ENCODE measurements around the gene SPATA6L. TPM values are rescaled to one million over a fixed set of nuclear protein-coding genes. Genes with fewer than 3 reads are reported as not detected.
A peak's percentile ranks its signal among the peaks of the same experiment; 100 is the strongest.
"Not testable (repeated sequence)": the region's sequence is repeated elsewhere in the genome, so short reads cannot be mapped to it uniquely, and the experiment has no call there.

The SPATA6L gene
- total RNA-seq, 1 donor from 2014 or later: 7.3 TPM

GRCh38 chr9:4677392-4677791, 11.1 kb upstream of the SPATA6L start:
- no peak for DNase-seq (ENCODE audit: low read depth)

GRCh38 chr9:4674783-4675182, 8.5 kb upstream of the SPATA6L start:
- peak; percentile 96 for DNase-seq (ENCODE audit: low read depth)

GRCh38 chr9:4671737-4672136, 5.5 kb upstream of the SPATA6L start:
- DNase-seq (ENCODE audit: low read depth): no peak

DNA sequence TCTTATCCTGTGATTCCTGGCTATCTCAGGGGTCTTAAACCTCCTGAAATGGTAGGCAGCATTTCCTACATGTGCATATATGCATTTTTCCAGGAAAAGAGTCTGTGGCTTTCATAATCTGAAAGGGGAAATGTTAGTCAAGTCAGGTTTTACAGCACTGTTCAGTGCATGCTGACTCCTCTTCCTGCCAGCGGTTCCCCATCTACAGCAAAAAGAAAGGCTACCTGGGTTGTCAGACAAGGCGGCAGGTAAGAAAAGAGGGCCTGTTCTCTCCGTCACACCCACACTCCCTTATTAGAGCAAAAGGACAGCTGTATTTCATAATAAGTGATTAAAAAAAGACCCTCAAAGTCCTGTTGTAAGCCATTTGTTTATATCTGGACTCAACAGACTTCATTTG, 4.3 kb upstream of the SPATA6L start:
- DNase-seq (ENCODE audit: low read depth): no peak

GRCh38 chr9:4669890-4670289, 3.6 kb upstream of the SPATA6L start:
- no peak for DNase-seq (ENCODE audit: low read depth)

DNA sequence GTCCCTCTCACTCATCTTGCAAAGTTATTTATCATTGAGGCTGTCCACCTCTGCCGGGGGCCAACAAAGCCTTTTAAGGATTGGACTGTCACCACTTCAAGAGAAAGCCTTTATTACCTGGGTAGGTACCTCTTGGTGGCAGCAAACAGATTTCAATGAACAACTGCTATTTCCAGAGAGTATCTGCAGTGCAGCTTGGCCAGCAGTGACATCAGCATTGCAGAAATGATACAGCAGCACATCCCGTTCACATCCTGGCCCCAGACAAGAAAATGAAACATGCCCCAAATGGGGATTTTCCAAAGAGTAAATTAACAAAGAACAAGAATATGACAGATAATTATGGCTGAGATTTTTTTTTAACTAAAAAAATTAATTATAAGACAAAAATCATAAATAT, 2.3 kb upstream of the SPATA6L start:
- DNase-seq (ENCODE audit: low read depth): no peak

- DNase-seq (ENCODE audit: low read depth): no peak
These were observed 1.4 kb upstream of the SPATA6L start for GRCh38 chr9:4667681-4668080.

- DNase-seq (ENCODE audit: low read depth): peak; percentile 80
These were observed 923 bp downstream of the SPATA6L start for GRCh38 chr9:4665357-4665756.

- DNase-seq (ENCODE audit: low read depth): no peak
These were observed 2.3 kb downstream of the SPATA6L start for GRCh38 chr9:4663956-4664355.

- peak; percentile 20 for DNase-seq (ENCODE audit: low read depth)
These were observed 3.1 kb downstream of the SPATA6L start for GRCh38 chr9:4662989-4663792.

DNA sequence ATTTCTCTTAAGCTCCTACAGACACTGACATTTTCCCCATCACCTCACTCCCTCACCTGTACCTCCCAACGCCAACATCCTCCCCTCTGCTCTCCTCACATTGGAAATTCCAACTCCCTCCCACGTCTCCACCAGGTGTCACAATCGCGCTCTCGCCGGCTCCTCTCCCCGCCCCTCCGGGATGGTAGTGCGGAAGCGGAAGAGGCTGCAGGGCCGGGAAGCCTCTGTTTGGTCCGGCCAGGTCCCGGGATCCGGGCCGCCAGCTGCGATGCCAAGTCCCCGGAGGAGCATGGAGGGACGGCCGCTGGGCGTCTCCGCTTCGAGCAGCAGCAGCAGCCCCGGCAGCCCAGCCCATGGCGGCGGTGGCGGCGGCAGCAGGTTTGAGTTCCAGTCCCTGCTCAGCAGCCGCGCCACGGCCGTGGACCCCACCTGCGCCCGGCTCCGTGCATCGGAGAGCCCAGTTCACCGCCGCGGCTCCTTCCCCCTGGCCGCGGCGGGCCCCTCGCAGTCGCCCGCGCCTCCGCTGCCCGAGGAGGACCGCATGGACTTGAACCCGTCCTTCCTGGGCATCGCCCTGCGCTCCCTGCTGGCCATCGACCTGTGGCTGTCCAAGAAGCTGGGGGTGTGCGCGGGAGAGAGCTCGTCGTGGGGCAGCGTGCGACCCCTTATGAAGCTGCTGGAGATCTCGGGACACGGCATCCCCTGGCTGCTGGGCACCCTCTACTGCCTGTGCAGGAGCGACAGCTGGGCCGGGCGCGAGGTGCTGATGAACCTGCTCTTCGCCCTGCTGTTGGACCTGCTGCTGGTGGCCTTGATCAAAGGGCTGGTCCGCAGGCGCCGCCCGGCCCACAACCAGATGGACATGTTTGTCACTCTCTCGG, 3.9 kb downstream of the SPATA6L start, which contains the start of gene PLPP6:
Gene PLPP6 (plus strand): TSS at position 187 of the 881 bp plus-strand sequence. CDS start 82 bp downstream, at position 269.
- DNase-seq (ENCODE audit: low read depth): peak; percentile 73

GRCh38 chr9:4661611-4662010, 4.7 kb downstream of the SPATA6L start:
- peak; percentile 19 for DNase-seq (ENCODE audit: low read depth)

- no peak for DNase-seq (ENCODE audit: low read depth)
These were observed 5.1 kb downstream of the SPATA6L start for GRCh38 chr9:4661165-4661564.

DNA sequence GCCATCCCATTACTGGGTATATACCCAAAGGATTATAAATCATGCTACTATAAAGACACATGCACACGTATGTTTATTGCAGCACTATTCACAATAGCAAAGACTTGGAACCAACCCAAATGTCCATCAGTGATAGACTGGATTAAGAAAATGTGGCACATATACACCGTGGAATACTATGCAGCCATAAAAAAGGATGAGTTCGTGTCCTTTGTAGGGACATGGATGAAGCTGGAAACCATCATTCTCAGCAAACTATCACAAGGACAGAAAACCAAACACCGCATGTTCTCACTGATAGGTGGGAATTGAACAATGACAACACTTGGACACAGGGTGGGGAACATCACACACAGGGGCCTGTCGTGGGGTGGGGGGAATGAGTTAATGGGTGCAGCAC, 5.6 kb downstream of the SPATA6L start:
- not testable (repeated sequence) for DNase-seq (ENCODE audit: low read depth)

DNA sequence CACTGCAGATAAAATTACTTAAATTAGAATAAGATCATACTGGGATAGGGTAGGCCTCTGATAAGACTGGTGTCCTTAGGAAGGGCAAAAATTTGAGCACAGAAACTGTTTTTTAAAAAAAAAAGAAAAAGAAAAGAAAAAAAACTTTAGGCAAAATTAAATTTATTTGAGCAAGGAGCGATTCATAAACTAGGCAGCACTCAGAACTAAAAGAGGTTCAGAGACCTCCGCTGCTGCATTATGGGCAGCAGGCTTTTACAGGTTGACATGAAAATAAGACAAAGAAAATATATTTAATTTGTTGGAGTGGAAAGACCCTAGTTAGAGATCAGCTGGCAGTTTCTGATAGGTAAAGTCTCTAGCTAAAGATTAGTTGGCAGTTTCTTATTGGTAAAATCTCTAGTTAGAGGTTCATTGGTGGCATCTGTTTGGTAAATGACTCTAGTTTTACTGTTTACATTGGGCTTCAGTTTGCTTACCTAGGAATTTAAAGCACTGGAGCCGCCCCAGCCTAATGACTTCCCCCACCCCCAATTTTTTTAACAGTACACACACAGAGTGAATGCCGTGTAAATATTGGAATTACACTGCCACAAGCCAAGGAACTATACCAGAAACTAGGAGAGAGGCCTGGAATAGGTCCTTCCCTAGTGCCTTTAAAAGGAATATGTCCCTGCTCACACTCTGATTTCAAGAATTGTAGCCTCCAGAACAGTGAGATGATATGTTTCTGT, 8.7 kb downstream of the SPATA6L start:
- no peak for DNase-seq (ENCODE audit: low read depth)

- DNase-seq (ENCODE audit: low read depth): no peak
These were observed 9.7 kb downstream of the SPATA6L start for GRCh38 chr9:4656621-4657020.

DNA sequence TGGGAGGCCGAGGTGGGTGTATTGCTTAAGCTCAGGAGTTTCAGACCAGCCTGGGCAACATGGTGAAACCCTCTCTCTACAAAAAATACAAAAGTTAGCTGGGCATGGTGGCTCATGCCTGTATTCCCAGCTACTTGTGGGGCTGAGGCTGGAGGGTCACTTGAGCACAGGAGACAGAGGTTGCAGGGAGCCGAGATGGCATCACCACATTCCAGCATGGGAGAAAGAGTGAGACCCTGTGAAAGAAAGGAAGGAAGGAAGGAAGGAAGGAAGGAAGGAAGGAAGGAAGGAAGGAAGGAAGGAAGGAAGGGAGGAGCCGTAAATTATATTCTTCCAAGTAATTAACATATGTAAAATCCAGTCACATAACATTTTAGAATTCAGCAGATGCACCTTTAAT, 10.1 kb downstream of the SPATA6L start:
- not testable (repeated sequence) for DNase-seq (ENCODE audit: low read depth)

- DNase-seq (ENCODE audit: low read depth): no peak
These were observed 11.7 kb downstream of the SPATA6L start for GRCh38 chr9:4654538-4654937.

GRCh38 chr9:4654084-4654483, 12.2 kb downstream of the SPATA6L start:
- DNase-seq (ENCODE audit: low read depth): no peak

- DNase-seq (ENCODE audit: low read depth): no peak
These were observed 23.9 kb downstream of the SPATA6L start for GRCh38 chr9:4642351-4642750.

GRCh38 chr9:4640027-4640426, 26.3 kb downstream of the SPATA6L start:
- DNase-seq (ENCODE audit: low read depth): peak; percentile 29

- no peak for DNase-seq (ENCODE audit: low read depth)
These were observed 26.9 kb downstream of the SPATA6L start for GRCh38 chr9:4639420-4639819.

All from renal cortical epithelial cell (primary cell).